Measurements from ENCODE around the gene RBBP8. TPM values are rescaled to one million over a fixed set of nuclear protein-coding genes. Genes with fewer than 3 reads are reported as not detected.

The RBBP8 gene
- total RNA-seq, 6 donors from 2014 or later = 10.9 to 78.2 (median 30.3) TPM

DNA sequence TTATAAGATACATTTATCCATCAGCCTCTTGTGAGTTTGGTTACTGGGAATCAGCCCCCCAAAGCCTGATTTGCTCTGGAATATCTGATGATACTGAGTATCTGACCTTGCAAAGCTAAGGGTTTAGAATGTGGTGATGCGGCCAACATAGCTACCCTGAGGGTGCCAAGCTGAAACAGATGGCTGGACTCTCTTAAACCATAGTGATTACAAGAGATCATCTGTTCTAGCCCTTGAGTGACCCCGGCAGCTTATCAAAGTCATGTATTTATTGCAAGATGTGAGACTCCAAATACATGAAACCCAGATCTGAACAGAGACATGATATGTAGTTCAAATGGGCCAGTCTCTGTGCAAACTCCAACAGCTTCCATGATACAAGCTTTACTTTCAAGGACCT, 124.0 kb downstream of the RBBP8 start:
- Histone ChIP-seq H3K36me3 (no peaks in the 10 kb centered on the region), H3K4me3 (no peak overlapping the region), H3K4me1 (peaks cover 0 to 6% (median 3%) of the 10 kb centered on the region in 4 donors), H3K27ac (no peak overlapping the region), H3K9me3 (no peaks in the 10 kb centered on the region), H3K27me3 (no peaks in the 10 kb centered on the region)
- no peak for DNase-seq
- no peak for ATAC-seq (ENCODE audit: low FRiP score in 2 of 2)
- WGBS, 2 donors = 79 to 100% methylated on average over 2 of the region's 2 CpGs
- TF ChIP-seq POLR2AphosphoS5 (IDR thresholded peaks at IDR 0.05) (no peak), EP300 (IDR thresholded peaks at IDR 0.05) (no peak), POLR2A (IDR thresholded peaks at IDR 0.05) (no peak)
- TF ChIP-seq, protein P1, sequence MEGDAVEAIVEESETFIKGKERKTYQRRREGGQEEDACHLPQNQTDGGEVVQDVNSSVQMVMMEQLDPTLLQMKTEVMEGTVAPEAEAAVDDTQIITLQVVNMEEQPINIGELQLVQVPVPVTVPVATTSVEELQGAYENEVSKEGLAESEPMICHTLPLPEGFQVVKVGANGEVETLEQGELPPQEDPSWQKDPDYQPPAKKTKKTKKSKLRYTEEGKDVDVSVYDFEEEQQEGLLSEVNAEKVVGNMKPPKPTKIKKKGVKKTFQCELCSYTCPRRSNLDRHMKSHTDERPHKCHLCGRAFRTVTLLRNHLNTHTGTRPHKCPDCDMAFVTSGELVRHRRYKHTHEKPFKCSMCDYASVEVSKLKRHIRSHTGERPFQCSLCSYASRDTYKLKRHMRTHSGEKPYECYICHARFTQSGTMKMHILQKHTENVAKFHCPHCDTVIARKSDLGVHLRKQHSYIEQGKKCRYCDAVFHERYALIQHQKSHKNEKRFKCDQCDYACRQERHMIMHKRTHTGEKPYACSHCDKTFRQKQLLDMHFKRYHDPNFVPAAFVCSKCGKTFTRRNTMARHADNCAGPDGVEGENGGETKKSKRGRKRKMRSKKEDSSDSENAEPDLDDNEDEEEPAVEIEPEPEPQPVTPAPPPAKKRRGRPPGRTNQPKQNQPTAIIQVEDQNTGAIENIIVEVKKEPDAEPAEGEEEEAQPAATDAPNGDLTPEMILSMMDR (IDR thresholded peaks at IDR 0.05) = no peak

DNA sequence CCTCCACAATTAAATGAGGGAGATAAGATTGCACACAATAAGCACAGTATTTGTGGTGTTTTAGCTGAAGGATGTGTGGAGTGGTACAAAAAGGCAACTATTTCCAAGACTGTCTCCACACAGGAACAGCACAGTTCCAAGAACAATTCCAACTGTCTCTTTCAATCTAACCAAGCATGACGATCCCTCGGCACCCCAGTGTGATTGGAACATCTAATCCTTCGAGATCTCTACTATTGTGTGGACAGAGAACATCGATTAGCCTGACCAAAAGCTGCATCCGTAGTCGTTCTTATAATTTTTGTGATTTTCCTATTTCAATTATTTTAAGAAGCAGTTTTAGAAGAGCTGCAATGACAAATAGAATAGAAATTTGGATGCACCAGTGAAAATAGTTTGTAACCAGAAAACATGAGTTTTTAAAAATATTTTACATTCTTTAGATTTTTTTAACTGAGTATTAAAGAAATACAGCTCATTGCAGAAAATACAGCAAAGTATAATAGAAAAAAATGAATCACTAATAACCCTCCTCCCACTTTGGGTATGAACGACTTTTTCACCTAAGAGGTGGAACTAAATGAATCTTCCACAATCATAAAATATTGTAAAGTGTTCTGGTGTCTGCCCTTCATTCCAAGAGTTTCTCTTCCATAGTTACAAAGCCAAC, 125.8 kb downstream of the RBBP8 start:
- Histone ChIP-seq H3K4me3 (no peak overlapping the region), H3K27ac (no peak overlapping the region), H3K27me3 (no peaks in the 10 kb centered on the region), H3K36me3 (no peaks in the 10 kb centered on the region), H3K9me3 (no peaks in the 10 kb centered on the region), H3K4me1 (peaks cover 0 to 5% (median 1%) of the 10 kb centered on the region in 4 donors)
- ATAC-seq (ENCODE audit: low FRiP score in 2 of 2) = no peak
- 83 to 90% methylated on average over 7 of the region's 7 CpGs for WGBS, 2 donors
- TF ChIP-seq, protein P1 (IDR thresholded peaks at IDR 0.05) = no peak
- TF ChIP-seq EP300 (IDR thresholded peaks at IDR 0.05) = no peak
- no peak for TF ChIP-seq POLR2AphosphoS5 (IDR thresholded peaks at IDR 0.05)
- DNase-seq = no peak

DNA sequence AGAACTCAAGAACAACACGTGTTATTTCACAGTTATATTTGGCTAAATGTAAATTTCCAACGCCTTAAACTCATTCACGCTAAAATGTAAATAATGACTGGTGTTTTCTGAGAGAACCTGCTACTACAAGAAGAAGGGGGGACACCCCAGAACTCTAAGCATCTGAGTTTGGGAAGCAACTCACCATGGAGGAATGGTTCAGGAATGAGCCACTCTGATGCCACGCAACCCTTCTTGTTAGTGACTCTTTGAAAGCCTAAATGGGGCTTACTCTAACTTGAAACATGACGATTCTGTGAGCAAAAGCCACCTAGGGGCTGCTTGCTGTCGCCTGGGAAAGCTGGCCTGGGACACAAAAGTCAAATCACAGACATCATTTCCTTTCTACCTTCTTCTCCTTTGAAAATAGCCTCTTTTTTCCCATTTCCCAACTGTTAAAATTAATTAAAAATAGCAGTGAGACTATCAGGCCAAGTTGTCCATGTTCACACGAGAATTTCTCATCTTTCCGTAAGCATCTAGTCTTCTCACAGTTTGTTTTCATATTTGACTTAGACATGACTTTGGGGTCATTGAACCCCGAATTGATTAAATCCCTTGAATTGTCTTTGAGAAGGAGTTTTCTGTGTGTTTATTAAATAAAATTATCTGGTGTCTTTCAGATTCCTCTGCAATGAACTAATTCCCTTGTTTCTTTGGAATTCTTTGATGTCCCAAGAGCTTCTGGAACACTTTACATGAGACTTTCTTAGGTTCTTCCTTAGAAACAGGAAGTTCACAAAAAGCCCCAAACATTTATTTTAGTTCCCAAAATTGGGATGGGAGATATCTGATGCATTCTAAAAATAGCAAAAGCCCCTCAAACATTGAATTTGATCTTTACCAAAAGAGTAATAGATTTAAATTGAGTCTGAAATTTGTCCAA, 126.7 kb downstream of the RBBP8 start:
- WGBS, 2 donors = 77 to 78% methylated on average over 9 of the region's 9 CpGs
- no peak for TF ChIP-seq POLR2A (IDR thresholded peaks at IDR 0.05)
- TF ChIP-seq, protein P1 (IDR thresholded peaks at IDR 0.05) = no peak
- TF ChIP-seq EP300 (IDR thresholded peaks at IDR 0.05) = no peak
- no peak for TF ChIP-seq POLR2AphosphoS5 (IDR thresholded peaks at IDR 0.05)
- H3K4me3 ChIP-seq = no peak overlapping the region
- H3K4me1 ChIP-seq = no peaks in the 10 kb centered on the region
- H3K9me3 ChIP-seq = no peaks in the 10 kb centered on the region
- DNase-seq = no peak
- no peaks in the 10 kb centered on the region for H3K36me3 ChIP-seq
- ATAC-seq (ENCODE audit: low FRiP score in 2 of 2) = no peak
- H3K27me3 ChIP-seq = no peaks in the 10 kb centered on the region
- H3K27ac ChIP-seq = no peak overlapping the region

DNA sequence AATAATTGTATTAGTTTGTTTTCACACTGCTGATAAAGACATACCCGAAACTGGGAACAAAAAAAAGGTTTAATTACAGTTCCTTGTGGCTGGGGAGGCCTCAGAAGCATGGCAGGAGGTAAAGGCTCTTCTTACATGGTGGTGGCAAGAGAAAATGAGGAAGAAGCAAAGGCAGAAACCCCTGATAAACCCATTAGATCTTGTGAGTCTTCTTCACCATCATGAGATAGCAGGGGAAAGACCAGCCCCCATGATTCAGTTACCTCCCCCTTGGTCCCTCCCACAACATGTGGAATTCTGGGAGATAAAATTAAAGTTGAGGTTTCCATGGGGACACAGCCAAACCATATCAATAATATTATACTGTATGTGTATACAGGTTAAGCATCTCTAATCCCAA, 128.9 kb downstream of the RBBP8 start:
- DNase-seq (no peak), ATAC-seq (ENCODE audit: low FRiP score in 2 of 2) (no peak)
- no peak for TF ChIP-seq EP300 (IDR thresholded peaks at IDR 0.05)
- TF ChIP-seq, protein P1 (IDR thresholded peaks at IDR 0.05) = no peak
- TF ChIP-seq POLR2AphosphoS5 (IDR thresholded peaks at IDR 0.05) = no peak
- TF ChIP-seq POLR2A (IDR thresholded peaks at IDR 0.05) = no peak
- Histone ChIP-seq H3K4me1 (no peaks in the 10 kb centered on the region), H3K27ac (no peak overlapping the region), H3K9me3 (no peaks in the 10 kb centered on the region), H3K27me3 (no peaks in the 10 kb centered on the region), H3K4me3 (no peak overlapping the region), H3K36me3 (no peaks in the 10 kb centered on the region)
- WGBS, 2 donors = 49 to 58% methylated on average over 1 of the region's 1 CpG

Data from upper lobe of left lung (tissue), 6 donors.